Ecto neural progenitor cell (in vitro differentiated cells): ENCODE results near the gene CYP1B1.
"Not testable (repeated sequence)": the region's sequence is repeated elsewhere in the genome, so short reads cannot be mapped to it uniquely, and the experiment has no call there.

ENCODE experiments used
- DNase-seq: peaks from one replicate; pipeline ENCODE4 v3.0.0-alpha.2; 2018; ENCODE audit warnings: low spot score

Gene CYP1B1

GRCh38 chr2:38032946-38033345 is 43.0 kb downstream of the CYP1B1 start:
- no peak for DNase-seq

DNA sequence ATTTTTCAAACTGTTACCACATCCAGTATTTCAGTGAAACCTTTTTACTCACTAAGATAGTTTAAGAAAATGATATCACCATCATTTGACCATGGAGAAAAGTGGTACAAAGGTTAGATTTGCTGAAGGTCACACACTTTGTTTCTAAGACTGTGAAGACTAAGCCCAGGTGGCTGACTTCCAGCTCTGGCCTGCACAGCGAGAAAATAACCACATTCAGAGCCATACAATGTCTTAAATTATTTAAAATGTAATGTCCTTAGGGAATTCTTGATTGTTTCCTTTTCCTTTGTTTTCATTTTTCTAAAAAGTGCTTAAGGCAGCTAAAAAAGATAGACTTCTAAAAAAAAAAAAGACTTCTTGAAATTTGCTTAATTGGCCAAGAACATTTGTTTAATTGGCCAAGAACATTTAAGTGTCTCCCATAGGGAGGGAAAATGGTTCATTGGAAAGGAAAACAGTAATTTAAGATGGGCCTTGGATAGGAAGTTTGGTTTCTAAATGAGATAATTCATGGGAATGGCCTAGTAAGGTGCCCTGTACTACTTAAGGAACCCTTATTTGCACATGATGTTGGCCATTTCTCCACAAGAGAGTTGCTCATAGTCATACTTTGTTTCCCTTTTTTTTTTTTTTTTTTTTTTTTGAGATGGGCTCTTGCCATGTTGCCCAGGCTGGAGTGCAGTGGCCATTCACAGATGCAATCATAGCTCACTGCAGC is 45.2 kb downstream of the CYP1B1 start:
- no peak for DNase-seq

DNA sequence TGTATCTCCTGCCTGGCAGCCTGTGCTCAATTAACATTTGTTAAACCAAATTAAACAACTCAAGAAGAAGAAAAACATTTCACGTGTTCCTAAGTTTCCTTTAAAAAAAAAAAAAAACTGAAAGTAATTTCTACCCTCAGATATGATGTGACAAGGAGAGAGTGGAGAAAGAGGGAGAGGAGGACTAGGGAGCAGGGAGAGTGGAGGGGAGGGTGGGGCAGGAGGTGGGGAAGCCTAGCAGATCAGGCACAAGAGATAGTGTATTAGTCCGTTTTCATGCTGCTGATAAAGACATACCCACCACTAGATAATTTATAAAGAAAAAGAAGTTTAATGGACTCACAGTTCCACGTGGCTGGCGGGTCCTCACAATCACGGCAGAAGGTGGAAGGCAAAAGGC is 46.4 kb downstream of the CYP1B1 start:
- DNase-seq = no peak

- DNase-seq = no peak
These were observed 47.1 kb downstream of the CYP1B1 start for GRCh38 chr2:38028829-38029228.

DNA sequence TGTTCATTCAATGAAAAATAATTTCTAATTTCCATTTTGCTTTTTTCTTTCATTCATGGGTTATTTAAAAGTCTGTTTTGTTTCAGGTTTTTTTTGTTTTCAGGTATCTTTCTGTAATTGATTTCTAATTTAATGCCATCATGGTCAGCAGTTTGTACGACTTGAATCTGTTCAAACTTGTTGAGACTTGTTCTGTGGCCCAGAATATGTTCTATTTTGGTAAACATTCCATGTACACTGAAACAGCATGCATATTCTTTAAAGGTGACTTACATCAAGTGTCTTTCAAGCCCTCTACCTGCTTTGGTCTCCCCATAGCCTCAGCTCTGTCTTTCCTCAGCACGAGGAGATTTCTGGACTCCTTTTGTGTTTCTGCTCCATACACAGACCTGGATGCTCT is 49.1 kb downstream of the CYP1B1 start:
- DNase-seq = no peak

DNA sequence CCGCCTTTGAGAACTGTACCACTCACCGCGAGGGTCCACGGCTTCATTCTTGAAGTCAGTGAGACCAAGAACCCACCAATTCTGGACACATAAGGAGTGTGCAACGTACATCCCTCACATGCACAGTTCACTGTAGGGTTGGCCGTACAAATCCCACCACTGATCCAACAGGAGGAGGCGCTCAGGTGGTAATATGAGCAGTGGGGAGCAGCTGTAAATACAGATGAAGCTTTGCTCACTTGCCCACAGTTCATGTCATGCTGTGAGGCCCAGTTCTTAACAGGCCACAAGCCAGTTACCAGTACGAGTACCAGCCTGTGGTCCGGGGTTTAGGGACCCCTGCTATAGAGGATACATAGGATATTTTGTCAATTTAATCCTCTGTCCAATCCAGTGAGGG is 54.4 kb downstream of the CYP1B1 start:
- DNase-seq = no peak

DNA sequence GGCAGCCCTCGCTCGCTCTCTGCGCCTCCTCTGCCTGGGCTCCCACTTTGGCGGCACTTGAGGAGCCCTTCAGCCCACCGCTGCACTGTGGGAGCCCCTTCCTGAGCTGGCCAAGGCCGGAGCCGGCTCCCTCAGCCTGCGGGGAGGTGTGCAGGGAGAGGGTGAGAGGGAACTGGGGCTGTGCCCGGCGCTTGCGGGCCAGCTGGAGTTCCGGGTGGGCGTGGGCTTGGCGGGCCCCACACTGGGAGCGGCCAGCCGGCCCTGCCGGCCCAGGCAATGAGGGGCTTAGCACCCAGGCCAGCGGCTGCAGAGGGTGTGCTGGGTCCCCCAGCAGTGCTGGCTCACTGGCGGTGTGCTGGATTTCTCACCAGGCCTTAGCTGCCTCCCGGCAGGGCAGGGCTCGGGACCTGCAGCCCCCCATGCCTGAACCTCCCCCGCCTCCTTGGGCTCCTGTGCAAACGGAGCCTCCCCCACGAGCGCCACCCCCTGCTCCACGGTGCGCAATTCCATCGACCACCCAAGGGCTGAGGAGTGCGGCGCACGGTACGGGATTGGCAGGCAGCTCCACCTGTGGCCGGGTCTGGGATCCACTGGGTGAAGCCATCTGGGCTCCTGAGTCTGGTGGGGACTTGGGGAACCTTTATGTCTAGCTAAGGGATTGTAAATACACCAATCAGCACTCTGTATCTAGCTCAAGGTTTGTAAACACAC is 55.4 kb downstream of the CYP1B1 start:
- DNase-seq = not testable (repeated sequence)

GRCh38 chr2:38017836-38018235 is 58.1 kb downstream of the CYP1B1 start:
- DNase-seq = no peak
